ENCODE data around the gene MSH5. TPM values are rescaled to one million over a fixed set of nuclear protein-coding genes. Genes with fewer than 3 reads are reported as not detected.
"Not testable (repeated sequence)": the region's sequence is repeated elsewhere in the genome, so short reads cannot be mapped to it uniquely, and the experiment has no call there.

The MSH5 gene
- total RNA-seq, 2 donors from 2014 or later, result 35.7 to 57.2 TPM

DNA sequence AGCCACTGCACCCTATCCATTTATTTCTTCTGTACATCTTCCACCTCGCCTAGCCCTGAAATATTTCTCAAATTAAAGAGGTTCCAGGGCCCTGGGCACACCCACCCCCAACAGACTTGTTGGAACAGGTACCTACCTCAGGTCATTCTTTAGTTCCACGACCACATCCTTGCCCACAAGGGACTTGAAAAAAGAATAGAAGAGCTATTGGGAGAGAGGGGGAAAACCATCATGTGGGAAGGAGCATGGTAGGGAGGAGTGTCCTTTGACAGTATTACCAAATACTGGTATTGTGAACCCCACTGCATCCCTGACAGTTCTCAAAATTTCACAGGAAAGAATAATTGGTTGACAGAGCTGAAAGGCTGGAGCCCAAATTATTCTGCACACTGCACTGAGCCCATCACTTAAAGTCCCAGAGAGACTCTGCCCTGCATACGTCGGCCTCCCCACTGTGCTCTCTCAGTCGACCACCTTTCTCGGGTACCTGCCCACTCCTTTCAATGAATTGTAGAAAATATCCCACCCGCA, 66.2 kb downstream of the MSH5 start:
- DNase-seq, result no peak
- H3K4me3 Mint-ChIP-seq, result peak overlapping the region; percentile 87
- Histone ChIP-seq H3K9me3 (ENCODE audit: control insufficient read depth, low read length) (no peaks in the 10 kb centered on the region), H3K27ac (ENCODE audit: low read depth, low read length) (peak overlapping the region; percentile 74), H3K9ac (ENCODE audit: extremely low read depth, low read length, poor library complexity, severe bottlenecking) (peak overlapping the region; percentile 82), H3K36me3 (ENCODE audit: control insufficient read depth, insufficient read depth, low read length) (peaks cover 17% of the 10 kb centered on the region), H3K4me3 (ENCODE audit: low read length) (peak overlapping the region; percentile 97), H3K27me3 (ENCODE audit: control insufficient read depth, insufficient read depth, low read length, poor library complexity, severe bottlenecking) (no peaks in the 10 kb centered on the region), H3K4me1 (ENCODE audit: control insufficient read depth, insufficient read depth, low read length) (no peaks in the 10 kb centered on the region)
- H3K9me3 Mint-ChIP-seq, result no peaks in the 10 kb centered on the region
- TF ChIP-seq, protein P1, sequence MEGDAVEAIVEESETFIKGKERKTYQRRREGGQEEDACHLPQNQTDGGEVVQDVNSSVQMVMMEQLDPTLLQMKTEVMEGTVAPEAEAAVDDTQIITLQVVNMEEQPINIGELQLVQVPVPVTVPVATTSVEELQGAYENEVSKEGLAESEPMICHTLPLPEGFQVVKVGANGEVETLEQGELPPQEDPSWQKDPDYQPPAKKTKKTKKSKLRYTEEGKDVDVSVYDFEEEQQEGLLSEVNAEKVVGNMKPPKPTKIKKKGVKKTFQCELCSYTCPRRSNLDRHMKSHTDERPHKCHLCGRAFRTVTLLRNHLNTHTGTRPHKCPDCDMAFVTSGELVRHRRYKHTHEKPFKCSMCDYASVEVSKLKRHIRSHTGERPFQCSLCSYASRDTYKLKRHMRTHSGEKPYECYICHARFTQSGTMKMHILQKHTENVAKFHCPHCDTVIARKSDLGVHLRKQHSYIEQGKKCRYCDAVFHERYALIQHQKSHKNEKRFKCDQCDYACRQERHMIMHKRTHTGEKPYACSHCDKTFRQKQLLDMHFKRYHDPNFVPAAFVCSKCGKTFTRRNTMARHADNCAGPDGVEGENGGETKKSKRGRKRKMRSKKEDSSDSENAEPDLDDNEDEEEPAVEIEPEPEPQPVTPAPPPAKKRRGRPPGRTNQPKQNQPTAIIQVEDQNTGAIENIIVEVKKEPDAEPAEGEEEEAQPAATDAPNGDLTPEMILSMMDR (conservative IDR thresholded peaks at IDR 0.05), result no peak
- peaks cover 6% of the 10 kb centered on the region for H3K4me1 Mint-ChIP-seq
- H3K27ac Mint-ChIP-seq, result peak overlapping the region; percentile 93
- 18 to 20% methylated on average over 5 to 7 of the region's 7 CpGs for WGBS, 2 experiments (ENCODE audit: insufficient coverage in 1 of 2, insufficient read length in 1 of 2)
- H3K36me3 Mint-ChIP-seq (ENCODE audit: low read depth), result peaks cover 22% of the 10 kb centered on the region
- no peaks in the 10 kb centered on the region for H3K27me3 Mint-ChIP-seq (ENCODE audit: insufficient read depth)

DNA sequence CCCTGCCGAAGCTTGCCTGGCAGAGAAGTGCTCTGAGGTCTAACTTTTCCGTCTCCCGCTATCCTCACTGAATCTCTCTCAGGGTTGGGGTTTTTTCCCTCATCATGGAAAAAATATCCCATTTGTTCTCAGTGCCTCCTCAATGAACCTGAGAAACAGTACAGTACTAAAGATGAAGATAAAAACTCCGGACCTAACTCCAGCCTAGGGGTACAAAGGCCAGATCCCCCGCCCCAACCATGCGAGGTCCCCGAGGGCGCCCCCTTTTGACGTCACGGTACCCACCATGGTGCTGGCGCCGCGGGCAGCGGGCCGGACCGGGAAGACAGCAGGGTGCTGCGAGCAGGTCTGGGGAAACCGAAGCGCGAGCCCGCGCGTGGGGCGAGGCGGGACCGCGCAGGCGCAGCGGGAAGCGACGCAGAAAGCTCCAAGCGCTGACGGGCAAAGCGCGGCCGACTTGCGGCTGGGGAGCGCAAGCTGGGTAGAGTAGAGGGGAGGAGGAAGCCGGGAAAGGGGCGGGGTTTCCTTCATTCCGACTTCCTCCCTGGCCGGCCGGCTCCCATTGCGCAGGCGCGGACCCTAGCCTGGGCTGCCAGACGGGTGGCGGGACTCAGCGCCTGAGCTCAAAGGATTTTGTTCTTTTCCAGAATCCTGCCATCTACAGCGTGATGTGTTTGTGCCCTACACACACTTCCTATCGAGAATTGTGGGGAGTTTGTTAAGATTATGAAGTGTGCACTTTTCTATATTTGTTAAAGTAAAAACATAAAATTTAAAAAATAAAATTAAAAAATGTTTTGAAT, 66.9 kb downstream of the MSH5 start, which contains the start of gene LSM2:
TSS of gene LSM2 (minus strand) at position 497 of the 803 bp plus-strand sequence. CDS start at position 288, 209 bp downstream.
- whole genome bisulfite sequencing, 2 experiments (ENCODE audit: insufficient coverage in 1 of 2, insufficient read length in 1 of 2), result 0% methylated on average over 16 to 50 of the region's 51 CpGs
- peak within 1 kb of the TSS; percentile 74 for H3K27ac ChIP-seq (ENCODE audit: low read depth, low read length)
- no peaks in the 10 kb centered on the region for H3K9me3 Mint-ChIP-seq

DNA sequence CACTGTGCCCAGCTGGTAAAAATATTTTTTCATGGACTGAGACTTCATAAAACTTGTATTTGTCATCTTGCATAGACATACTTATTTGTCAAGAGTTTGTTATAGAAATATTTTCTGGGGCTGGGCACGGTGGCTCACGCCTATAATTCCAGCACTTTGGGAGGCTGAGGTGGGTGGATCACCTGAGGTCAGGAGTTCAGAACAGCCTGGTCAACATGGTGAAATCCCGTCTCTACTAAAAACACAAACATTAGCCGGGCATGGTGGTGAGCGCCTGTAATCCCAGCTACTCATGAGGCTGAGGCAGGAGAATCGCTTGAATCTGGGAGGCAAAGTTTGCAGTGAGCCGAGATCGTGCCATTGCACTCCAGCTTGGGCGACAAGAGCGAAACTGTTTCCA, 68.8 kb downstream of the MSH5 start:
- not testable (repeated sequence) for H3K4me3 ChIP-seq (ENCODE audit: low read length); H3K27me3 Mint-ChIP-seq (ENCODE audit: insufficient read depth); H3K27ac Mint-ChIP-seq; H3K9ac ChIP-seq (ENCODE audit: extremely low read depth, low read length, poor library complexity, severe bottlenecking); H3K9me3 ChIP-seq (ENCODE audit: control insufficient read depth, low read length); H3K36me3 Mint-ChIP-seq (ENCODE audit: low read depth); H3K9me3 Mint-ChIP-seq; H3K27ac ChIP-seq (ENCODE audit: low read depth, low read length); H3K4me3 Mint-ChIP-seq; H3K27me3 ChIP-seq (ENCODE audit: control insufficient read depth, insufficient read depth, low read length, poor library complexity, severe bottlenecking); H3K4me1 Mint-ChIP-seq; H3K36me3 ChIP-seq (ENCODE audit: control insufficient read depth, insufficient read depth, low read length); H3K4me1 ChIP-seq (ENCODE audit: control insufficient read depth, insufficient read depth, low read length); DNase-seq
- 93 to 100% methylated on average over 8 to 10 of the region's 10 CpGs for WGBS, 2 experiments (ENCODE audit: insufficient coverage in 1 of 2, insufficient read length in 1 of 2)

More for the DNA sequence above, 66.9 kb downstream of the MSH5 start, which contains the start of gene LSM2:
- no peaks in the 10 kb centered on the region for H3K27me3 ChIP-seq (ENCODE audit: control insufficient read depth, insufficient read depth, low read length, poor library complexity, severe bottlenecking)
- TF ChIP-seq, protein P1 (conservative IDR thresholded peaks at IDR 0.05), result peak; percentile 50
- DNase-seq, result peak; percentile 98
- H3K4me1 Mint-ChIP-seq, result peaks cover 6% of the 10 kb centered on the region
- no peaks in the 10 kb centered on the region for H3K9me3 ChIP-seq (ENCODE audit: control insufficient read depth, low read length)
- peaks cover 15% of the 10 kb centered on the region for H3K36me3 Mint-ChIP-seq (ENCODE audit: low read depth)
- H3K4me3 Mint-ChIP-seq, result peak within 1 kb of the TSS; percentile 87
- H3K4me1 ChIP-seq (ENCODE audit: control insufficient read depth, insufficient read depth, low read length), result no peaks in the 10 kb centered on the region
- peak within 1 kb of the TSS; percentile 93 for H3K27ac Mint-ChIP-seq
- no peaks in the 10 kb centered on the region for H3K27me3 Mint-ChIP-seq (ENCODE audit: insufficient read depth)
- H3K4me3 ChIP-seq (ENCODE audit: low read length), result peak within 1 kb of the TSS; percentile 97
- peak within 1 kb of the TSS; percentile 82 for H3K9ac ChIP-seq (ENCODE audit: extremely low read depth, low read length, poor library complexity, severe bottlenecking)
- H3K36me3 ChIP-seq (ENCODE audit: control insufficient read depth, insufficient read depth, low read length), result peaks cover 14% of the 10 kb centered on the region

Data from endodermal cell (in vitro differentiated cells).